Mesenchymal stem cell (in vitro differentiated cells and primary cell): ENCODE measurements around the gene FANK1.

ENCODE experiments used
- DNase-seq: peaks from one replicate; pipeline ENCODE4 v3.0.0-alpha.2; 2013
- H2AFZ ChIP-seq: one replicate; pipeline ENCODE4 v1.6.1; 2013; ENCODE audit warnings: low read depth, mild to moderate bottlenecking, control low read depth, inconsistent platforms, low read length, moderate library complexity
- H2AK5ac ChIP-seq: 2 replicates; pipeline ENCODE4 v1.6.1; 2013; ENCODE audit warnings: low read length, moderate library complexity, mild to moderate bottlenecking, inconsistent platforms; ENCODE audit not compliant: severe bottlenecking
- H2BK120ac ChIP-seq: one replicate; pipeline ENCODE4 v1.6.1; 2013; ENCODE audit warnings: low read depth, mild to moderate bottlenecking, inconsistent platforms, low read length, moderate library complexity
- H2BK12ac ChIP-seq, 2 experiments: one replicate each; pipeline ENCODE4 v1.6.1; 2013; ENCODE audit warnings: inconsistent platforms in 2 of 2, low read length in 2 of 2, mild to moderate bottlenecking in 2 of 2, moderate library complexity in 2 of 2, control low read depth in 1 of 2
- H2BK15ac ChIP-seq: one replicate; pipeline ENCODE4 v1.6.1; 2013; ENCODE audit warnings: mild to moderate bottlenecking, low read depth, inconsistent platforms; ENCODE audit not compliant: poor library complexity, severe bottlenecking
- H2BK5ac ChIP-seq: 2 replicates; pipeline ENCODE4 v1.6.1; 2013; ENCODE audit warnings: low read depth, mild to moderate bottlenecking, low read length, control low read depth, inconsistent platforms; ENCODE audit not compliant: poor library complexity, severe bottlenecking
- H3K14ac ChIP-seq, 2 experiments: one replicate each; pipeline ENCODE4 v1.6.1; 2013; ENCODE audit warnings: inconsistent platforms in 2 of 2, low read length in 2 of 2, control low read depth in 1 of 2, mild to moderate bottlenecking in 1 of 2, moderate library complexity in 1 of 2
- H3K18ac ChIP-seq, 2 experiments: one replicate each; pipeline ENCODE4 v1.6.1; 2013; ENCODE audit warnings: inconsistent platforms in 2 of 2, low read length in 2 of 2, control low read depth in 1 of 2, low read depth in 1 of 2, mild to moderate bottlenecking in 1 of 2
- H3K23ac ChIP-seq, 2 experiments: one replicate each; pipeline ENCODE4 v1.6.1; 2013; ENCODE audit warnings: inconsistent platforms in 2 of 2, low read length in 2 of 2, mild to moderate bottlenecking in 2 of 2, moderate library complexity in 2 of 2, control low read depth in 1 of 2
- H3K27ac ChIP-seq: 2 replicates; pipeline ENCODE4 v1.5.1; 2013; ENCODE audit warnings: mild to moderate bottlenecking, moderate library complexity, low read length, control low read depth, inconsistent platforms; ENCODE audit not compliant: poor library complexity, severe bottlenecking
- H3K27me3 ChIP-seq, 2 experiments: 2 replicates each; pipeline versions ENCODE4 v1.6.1 to v1.7.0; 2013; ENCODE audit warnings: low read length in 2 of 2, mild to moderate bottlenecking in 2 of 2, moderate library complexity in 2 of 2, control low read depth in 1 of 2, inconsistent platforms in 1 of 2; ENCODE audit not compliant: control insufficient read depth in 1 of 2, insufficient read depth in 1 of 2
- H3K36me3 ChIP-seq, 2 experiments: 2 replicates each; pipeline versions ENCODE4 v1.6.1 to v1.7.0; 2013; ENCODE audit warnings: low read length in 2 of 2, control low read depth in 1 of 2, inconsistent platforms in 1 of 2, low read depth in 1 of 2, mild to moderate bottlenecking in 1 of 2; ENCODE audit not compliant: insufficient read depth in 2 of 2, control insufficient read depth in 1 of 2
- H3K4ac ChIP-seq, 2 experiments: one replicate each; pipeline ENCODE4 v1.6.1; 2013; ENCODE audit warnings: inconsistent platforms in 2 of 2, low read length in 2 of 2, mild to moderate bottlenecking in 2 of 2, moderate library complexity in 2 of 2, control low read depth in 1 of 2, low read depth in 1 of 2
- H3K4me1 ChIP-seq: 2 replicates; pipeline ENCODE4 v1.6.1; 2013; ENCODE audit warnings: low read depth, low read length, control low read depth; ENCODE audit not compliant: control insufficient read depth, insufficient read depth
- H3K4me2 ChIP-seq: 2 replicates; pipeline ENCODE4 v1.6.1; 2013; ENCODE audit warnings: low read length, mild to moderate bottlenecking, inconsistent platforms; ENCODE audit not compliant: poor library complexity, severe bottlenecking
- H3K4me3 ChIP-seq, 2 experiments: 2 replicates each; pipeline versions ENCODE4 v1.5.1 to v1.7.0; 2013; ENCODE audit warnings: low read length in 2 of 2, mild to moderate bottlenecking in 2 of 2, control low read depth in 1 of 2, low read depth in 1 of 2; ENCODE audit not compliant: insufficient read depth in 1 of 2
- H3K79me1 ChIP-seq: replicated peaks from 2 replicates; pipeline ENCODE4 v1.6.1; 2013; ENCODE audit warnings: mild to moderate bottlenecking, control low read depth, low read length, inconsistent platforms; ENCODE audit not compliant: poor library complexity, severe bottlenecking
- H3K9ac ChIP-seq: 2 replicates; pipeline ENCODE4 v1.7.0; 2013; ENCODE audit warnings: mild to moderate bottlenecking, low read length, moderate library complexity
- H3K9me3 ChIP-seq: 2 replicates; pipeline ENCODE4 v1.7.0; 2013; ENCODE audit warnings: mild to moderate bottlenecking, low read length; ENCODE audit not compliant: control insufficient read depth
- H4K8ac ChIP-seq: one replicate; pipeline ENCODE4 v1.6.1; 2013; ENCODE audit warnings: inconsistent platforms, mild to moderate bottlenecking, low read length, moderate library complexity
- H4K91ac ChIP-seq: one replicate; pipeline ENCODE4 v1.6.1; 2013; ENCODE audit warnings: mild to moderate bottlenecking, low read length, inconsistent platforms
- WGBS: methylation state at CpG from one replicate; pipeline ENCODE4 v1.1.7; 2013; ENCODE audit warnings: mixed read lengths; 5-methylcytosine and 5-hydroxymethylcytosine counted together

The FANK1 gene

GRCh38 chr10:126006906-126007305 lies 110.5 kb downstream of the FANK1 start:
- no peak overlapping the region for H3K9ac ChIP-seq

GRCh38 chr10:126009650-126010049 lies 113.3 kb downstream of the FANK1 start:
- Histone ChIP-seq H3K9me3 (peaks cover 4% of the 10 kb centered on the region), H3K36me3 (peaks cover 4 to 55% of the 10 kb centered on the region in 2 experiments), H2BK12ac (peak overlapping the region in 1 of 2 experiments; percentile 57), H4K91ac (no peak overlapping the region), H4K8ac (no peak overlapping the region), H3K27me3 (no peaks in the 10 kb centered on the region), H2AFZ (no peak overlapping the region), H3K18ac (no peak overlapping the region), H3K27ac (no peak overlapping the region), H3K4me1 (peaks cover 13% of the 10 kb centered on the region), H3K23ac (no peak overlapping the region), H3K14ac (no peak overlapping the region), H3K4me2 (no peak overlapping the region), H2AK5ac (no peak overlapping the region), H3K79me1 (no peaks in the 10 kb centered on the region), H2BK15ac (no peak overlapping the region), H2BK120ac (no peak overlapping the region), H3K4me3 (no peak overlapping the region), H2BK5ac (no peak overlapping the region), H3K4ac (no peak overlapping the region), H3K9ac (no peak overlapping the region)
- no peak for DNase-seq
- 95% methylated on average over 5 of the region's 7 CpGs for WGBS

More at GRCh38 chr10:126006906-126007305, 110.5 kb downstream of the FANK1 start:
- H3K36me3 ChIP-seq: peaks cover 4 to 31% of the 10 kb centered on the region in 2 experiments
- DNase-seq: no peak
- no peak overlapping the region for H3K4ac ChIP-seq
- peaks cover 4% of the 10 kb centered on the region for H3K9me3 ChIP-seq
- H3K4me2 ChIP-seq: no peak overlapping the region
- H3K18ac ChIP-seq: no peak overlapping the region
- no peaks in the 10 kb centered on the region for H3K79me1 ChIP-seq
- peaks cover 2% of the 10 kb centered on the region for H3K4me1 ChIP-seq
- H2AK5ac ChIP-seq: no peak overlapping the region
- H3K27me3 ChIP-seq: no peaks in the 10 kb centered on the region
- no peak overlapping the region for H2BK5ac ChIP-seq
- whole genome bisulfite sequencing: 90% methylated on average over 2 of the region's 2 CpGs
- no peak overlapping the region for H3K14ac ChIP-seq
- no peak overlapping the region for H3K4me3 ChIP-seq
- no peak overlapping the region for H2BK120ac ChIP-seq
- no peak overlapping the region for H2BK12ac ChIP-seq
- H3K27ac ChIP-seq: no peak overlapping the region
- H2AFZ ChIP-seq: no peak overlapping the region
- no peak overlapping the region for H4K91ac ChIP-seq
- H2BK15ac ChIP-seq: no peak overlapping the region
- no peak overlapping the region for H3K23ac ChIP-seq
- no peak overlapping the region for H4K8ac ChIP-seq

GRCh38 chr10:126011995-126012394 lies 115.6 kb downstream of the FANK1 start:
- H2BK15ac ChIP-seq: no peak overlapping the region
- H3K4ac ChIP-seq: no peak overlapping the region
- no peaks in the 10 kb centered on the region for H3K27me3 ChIP-seq
- DNase-seq: no peak
- H2BK120ac ChIP-seq: no peak overlapping the region
- H3K23ac ChIP-seq: no peak overlapping the region
- H3K4me1 ChIP-seq: peaks cover 18% of the 10 kb centered on the region
- H4K8ac ChIP-seq: no peak overlapping the region
- no peak overlapping the region for H3K4me2 ChIP-seq
- no peak overlapping the region for H3K14ac ChIP-seq
- peaks cover 4% of the 10 kb centered on the region for H3K9me3 ChIP-seq
- no peak overlapping the region for H3K27ac ChIP-seq
- H3K18ac ChIP-seq: peak overlapping the region in 1 of 2 experiments; percentile 68
- H4K91ac ChIP-seq: no peak overlapping the region
- no peak overlapping the region for H3K4me3 ChIP-seq
- peaks cover 4 to 78% of the 10 kb centered on the region in 2 experiments for H3K36me3 ChIP-seq
- no peak overlapping the region for H3K9ac ChIP-seq
- no peak overlapping the region for H2BK5ac ChIP-seq
- no peaks in the 10 kb centered on the region for H3K79me1 ChIP-seq
- 93% methylated on average over 3 of the region's 5 CpGs for WGBS
- H2AFZ ChIP-seq: no peak overlapping the region
- no peak overlapping the region for H2BK12ac ChIP-seq
- no peak overlapping the region for H2AK5ac ChIP-seq

GRCh38 chr10:126012485-126012884 lies 116.1 kb downstream of the FANK1 start:
- DNase-seq: peak; percentile 67
- Histone ChIP-seq H3K79me1 (no peaks in the 10 kb centered on the region), H3K27ac (peak overlapping the region; percentile 38), H4K91ac (no peak overlapping the region), H3K14ac (no peak overlapping the region), H3K36me3 (peaks cover 4 to 83% of the 10 kb centered on the region in 2 experiments), H2BK5ac (no peak overlapping the region), H2BK15ac (no peak overlapping the region), H3K9me3 (peaks cover 4% of the 10 kb centered on the region), H2AK5ac (no peak overlapping the region), H3K4me2 (no peak overlapping the region), H3K4me1 (peaks cover 19% of the 10 kb centered on the region), H2BK120ac (no peak overlapping the region), H3K9ac (no peak overlapping the region), H4K8ac (no peak overlapping the region), H3K4ac (no peak overlapping the region), H3K27me3 (no peaks in the 10 kb centered on the region), H2AFZ (no peak overlapping the region), H2BK12ac (no peak overlapping the region), H3K23ac (no peak overlapping the region), H3K18ac (no peak overlapping the region), H3K4me3 (no peak overlapping the region)
- WGBS: 60% methylated on average over 1 of the region's 2 CpGs
